Measurements from ENCODE around the gene ICAM3.

DNA sequence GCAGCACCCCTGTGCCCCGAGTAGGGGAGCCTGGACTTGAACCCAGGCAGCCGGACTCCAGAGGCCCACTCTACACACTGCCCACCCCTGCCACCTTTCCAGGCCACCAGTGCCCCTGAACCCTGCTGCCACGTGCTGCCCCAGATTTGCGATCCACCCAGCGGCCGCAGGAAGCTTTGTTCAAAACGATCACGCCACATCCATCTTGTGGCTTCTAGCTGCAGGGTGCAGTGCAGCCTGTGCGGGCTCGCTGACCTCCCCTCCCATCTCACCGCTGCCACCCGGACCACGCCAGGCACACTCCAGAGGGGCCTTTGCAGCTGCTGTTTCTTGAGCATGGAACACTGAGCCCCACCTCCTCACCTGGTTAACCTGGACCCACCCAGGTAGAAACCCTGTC is 9.9 kb downstream of the ICAM3 start:
- TF ChIP-seq, protein P1, sequence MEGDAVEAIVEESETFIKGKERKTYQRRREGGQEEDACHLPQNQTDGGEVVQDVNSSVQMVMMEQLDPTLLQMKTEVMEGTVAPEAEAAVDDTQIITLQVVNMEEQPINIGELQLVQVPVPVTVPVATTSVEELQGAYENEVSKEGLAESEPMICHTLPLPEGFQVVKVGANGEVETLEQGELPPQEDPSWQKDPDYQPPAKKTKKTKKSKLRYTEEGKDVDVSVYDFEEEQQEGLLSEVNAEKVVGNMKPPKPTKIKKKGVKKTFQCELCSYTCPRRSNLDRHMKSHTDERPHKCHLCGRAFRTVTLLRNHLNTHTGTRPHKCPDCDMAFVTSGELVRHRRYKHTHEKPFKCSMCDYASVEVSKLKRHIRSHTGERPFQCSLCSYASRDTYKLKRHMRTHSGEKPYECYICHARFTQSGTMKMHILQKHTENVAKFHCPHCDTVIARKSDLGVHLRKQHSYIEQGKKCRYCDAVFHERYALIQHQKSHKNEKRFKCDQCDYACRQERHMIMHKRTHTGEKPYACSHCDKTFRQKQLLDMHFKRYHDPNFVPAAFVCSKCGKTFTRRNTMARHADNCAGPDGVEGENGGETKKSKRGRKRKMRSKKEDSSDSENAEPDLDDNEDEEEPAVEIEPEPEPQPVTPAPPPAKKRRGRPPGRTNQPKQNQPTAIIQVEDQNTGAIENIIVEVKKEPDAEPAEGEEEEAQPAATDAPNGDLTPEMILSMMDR (conservative IDR thresholded peaks at IDR 0.05; ENCODE audit: low read depth, low read length), result no peak
- TF ChIP-seq EZH2phosphoT487 (IDR thresholded peaks at IDR 0.05; ENCODE audit: borderline replicate concordance, low read length) (no peak), EZH2 (IDR thresholded peaks at IDR 0.05; ENCODE audit: low read length, unreplicated experiment) (no peak)

Data from PC-3 (cell line).